ENCODE results near the gene MRAP2.
"Not testable (repeated sequence)": the region's sequence is repeated elsewhere in the genome, so short reads cannot be mapped to it uniquely, and the experiment has no call there.

MRAP2 gene

GRCh38 chr6:84086056-84086455 lies 52.5 kb downstream of the MRAP2 start:
- no peak for FAIRE-seq
- no peak for TF ChIP-seq POLR2A (IDR thresholded peaks at IDR 0.05; ENCODE audit: low read depth, low read length)
- no peak for TF ChIP-seq TAF1 (IDR thresholded peaks at IDR 0.05; ENCODE audit: borderline replicate concordance, low read depth, low read length)
- no peak for TF ChIP-seq POLR2AphosphoS5 (IDR thresholded peaks at IDR 0.05; ENCODE audit: low read depth, low read length)
- DNase-seq (ENCODE audit: insufficient read length): no peak

GRCh38 chr6:84086545-84087429 lies 53.2 kb downstream of the MRAP2 start:
- DNase-seq (ENCODE audit: insufficient read length) (no peak), FAIRE-seq (no peak)
- no peak for TF ChIP-seq POLR2AphosphoS5 (IDR thresholded peaks at IDR 0.05; ENCODE audit: low read depth, low read length)

DNA sequence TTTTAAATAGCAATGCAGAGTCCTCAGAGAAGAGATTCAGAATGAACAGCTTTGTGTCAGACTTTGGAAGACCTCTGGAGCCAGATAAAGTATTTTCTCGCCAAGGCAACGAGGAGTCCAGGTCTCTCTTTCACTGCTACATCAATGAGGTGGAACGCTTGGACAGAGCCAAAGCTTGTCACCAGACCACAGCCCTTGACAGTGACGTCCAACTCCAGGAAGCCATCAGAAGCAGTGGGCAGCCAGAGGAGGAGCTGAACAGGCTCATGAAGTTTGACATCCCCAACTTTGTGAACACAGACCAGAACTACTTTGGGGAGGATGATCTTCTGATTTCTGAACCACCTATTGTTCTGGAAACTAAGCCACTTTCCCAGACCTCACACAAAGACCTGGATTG lies 55.5 kb downstream of the MRAP2 start:
- DNase-seq (ENCODE audit: insufficient read length) (no peak), FAIRE-seq (no peak)
- TF ChIP-seq POLR2A (IDR thresholded peaks at IDR 0.05; ENCODE audit: low read depth, low read length): no peak
- TF ChIP-seq POLR2AphosphoS5 (IDR thresholded peaks at IDR 0.05; ENCODE audit: low read depth, low read length): no peak
- no peak for TF ChIP-seq TAF1 (IDR thresholded peaks at IDR 0.05; ENCODE audit: borderline replicate concordance, low read depth, low read length)

DNA sequence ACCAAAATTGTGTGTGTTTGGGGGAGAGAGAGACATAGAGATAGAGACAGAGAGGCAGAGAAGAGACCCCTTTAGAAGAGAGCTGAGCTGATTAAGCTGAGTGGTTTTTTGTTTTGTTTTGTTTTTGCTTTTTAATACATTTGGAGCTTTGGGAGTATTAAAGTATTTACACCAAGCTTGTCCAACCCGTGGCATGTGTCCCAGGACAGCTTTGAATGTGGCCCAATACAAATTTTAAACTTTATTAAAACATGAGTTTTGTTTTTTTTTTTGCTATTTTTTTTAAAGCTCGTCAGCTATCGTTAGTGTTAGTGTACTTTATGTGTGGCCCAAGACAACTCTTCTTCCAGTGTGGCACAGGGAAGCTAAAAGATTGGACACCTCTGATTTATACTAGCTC lies 56.0 kb downstream of the MRAP2 start:
- no peak for FAIRE-seq
- no peak for DNase-seq (ENCODE audit: insufficient read length)
- no peak for TF ChIP-seq POLR2A (IDR thresholded peaks at IDR 0.05; ENCODE audit: low read depth, low read length)
- TF ChIP-seq POLR2AphosphoS5 (IDR thresholded peaks at IDR 0.05; ENCODE audit: low read depth, low read length): no peak
- no peak for TF ChIP-seq TAF1 (IDR thresholded peaks at IDR 0.05; ENCODE audit: borderline replicate concordance, low read depth, low read length)

DNA sequence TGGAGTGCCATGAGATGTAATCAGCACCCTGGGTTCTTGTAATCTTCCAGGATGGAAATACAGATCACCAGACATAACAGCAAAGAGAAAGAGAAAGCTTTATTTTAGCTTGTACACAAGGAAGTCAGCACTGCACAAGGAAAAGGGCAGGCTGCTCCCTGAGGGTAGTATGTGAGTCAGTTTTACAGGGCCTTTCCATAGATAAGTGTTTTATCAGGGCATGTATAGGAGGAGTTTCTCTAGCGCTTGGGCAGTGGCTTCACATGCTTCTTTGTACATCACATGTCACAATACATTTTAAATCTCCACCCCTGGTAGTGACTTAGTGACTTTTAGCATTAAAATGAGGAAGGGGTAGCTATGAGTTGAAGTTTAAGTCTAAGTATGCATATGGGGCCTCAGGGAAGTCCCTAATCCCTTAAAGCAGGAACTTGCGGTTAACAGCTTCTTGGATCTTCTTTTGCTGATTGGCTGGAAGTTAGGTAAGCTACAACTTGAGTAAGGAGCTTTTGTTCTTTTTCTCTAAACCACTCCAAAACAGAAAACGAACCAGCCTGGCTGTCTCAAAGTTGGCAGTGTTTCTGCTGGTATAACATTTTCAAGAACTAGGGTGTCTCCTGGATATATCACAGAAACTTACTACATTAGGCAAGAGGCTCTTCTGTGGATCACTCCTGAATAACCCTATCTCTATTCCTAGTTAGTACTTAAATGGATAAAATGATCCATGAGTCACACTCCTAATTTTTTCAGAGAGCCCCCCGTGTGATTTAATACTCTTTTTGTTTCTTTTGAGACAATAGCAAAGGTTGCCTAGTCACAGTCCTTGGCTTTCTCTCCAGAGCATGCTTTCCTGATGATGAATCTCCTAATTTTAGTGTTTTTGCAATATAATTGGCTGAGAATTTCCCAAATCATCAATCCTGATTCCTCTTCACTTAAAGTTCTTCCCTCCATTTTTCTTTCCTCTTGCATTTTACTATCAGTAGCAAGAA lies 60.2 kb downstream of the MRAP2 start:
- TF ChIP-seq POLR2A (IDR thresholded peaks at IDR 0.05; ENCODE audit: low read depth, low read length) (no peak), TAF1 (IDR thresholded peaks at IDR 0.05; ENCODE audit: borderline replicate concordance, low read depth, low read length) (no peak), POLR2AphosphoS5 (IDR thresholded peaks at IDR 0.05; ENCODE audit: low read depth, low read length) (no peak)
- FAIRE-seq (no peak), DNase-seq (ENCODE audit: insufficient read length) (no peak)

DNA sequence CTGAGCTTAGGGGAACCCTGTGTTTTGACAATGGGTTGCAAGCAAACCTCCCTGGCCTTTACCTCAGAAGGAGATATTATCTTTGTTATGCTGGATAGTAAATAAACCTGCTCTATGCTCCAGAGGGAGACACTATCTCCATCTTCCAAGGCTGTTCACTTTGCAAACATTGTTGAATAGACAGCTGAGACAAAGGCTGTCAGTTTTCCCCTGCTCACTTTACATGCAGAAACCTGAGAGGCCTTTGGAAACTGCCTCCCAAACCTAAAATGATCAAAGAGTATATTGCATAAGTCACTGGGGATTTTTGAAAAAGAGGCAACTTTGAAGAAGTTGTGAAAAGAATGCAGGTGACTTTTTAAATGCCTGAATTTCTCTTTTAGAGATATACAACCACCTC lies 61.6 kb downstream of the MRAP2 start:
- no peak for DNase-seq (ENCODE audit: insufficient read length)
- FAIRE-seq: no peak
- no peak for TF ChIP-seq TAF1 (IDR thresholded peaks at IDR 0.05; ENCODE audit: borderline replicate concordance, low read depth, low read length)
- no peak for TF ChIP-seq POLR2AphosphoS5 (IDR thresholded peaks at IDR 0.05; ENCODE audit: low read depth, low read length)
- TF ChIP-seq POLR2A (IDR thresholded peaks at IDR 0.05; ENCODE audit: low read depth, low read length): no peak

- FAIRE-seq (no peak), DNase-seq (ENCODE audit: insufficient read length) (no peak)
- TF ChIP-seq TAF1 (IDR thresholded peaks at IDR 0.05; ENCODE audit: borderline replicate concordance, low read depth, low read length) (no peak), POLR2AphosphoS5 (IDR thresholded peaks at IDR 0.05; ENCODE audit: low read depth, low read length) (no peak)
Measured at GRCh38 chr6:84103029-84103428, 69.5 kb downstream of the MRAP2 start.

GRCh38 chr6:84105215-84105924 lies 71.8 kb downstream of the MRAP2 start:
- not testable (repeated sequence) for FAIRE-seq; DNase-seq (ENCODE audit: insufficient read length)

DNA sequence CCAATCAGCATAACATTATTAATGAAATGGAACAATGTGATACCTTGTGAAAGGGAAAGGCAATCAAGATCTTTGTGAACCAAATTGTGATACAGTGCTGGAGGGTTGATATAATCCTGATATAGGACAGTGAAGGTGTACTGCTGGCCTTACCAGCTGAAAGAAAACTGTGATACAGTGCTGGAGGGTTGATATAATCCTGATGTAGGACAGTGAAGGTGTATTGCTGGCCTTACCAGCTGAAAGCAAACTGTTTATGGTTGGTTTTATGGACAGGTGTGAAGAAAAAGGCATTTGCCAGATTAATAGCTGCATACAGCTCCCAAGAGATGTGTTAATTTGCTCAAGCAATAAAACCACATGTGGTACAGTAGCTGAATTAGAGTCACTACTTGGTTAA lies 73.9 kb downstream of the MRAP2 start:
- FAIRE-seq (no peak), DNase-seq (ENCODE audit: insufficient read length) (no peak)
- TF ChIP-seq POLR2A (IDR thresholded peaks at IDR 0.05; ENCODE audit: low read depth, low read length) (no peak), TAF1 (IDR thresholded peaks at IDR 0.05; ENCODE audit: borderline replicate concordance, low read depth, low read length) (no peak), POLR2AphosphoS5 (IDR thresholded peaks at IDR 0.05; ENCODE audit: low read depth, low read length) (no peak)

- not testable (repeated sequence) for FAIRE-seq; DNase-seq (ENCODE audit: insufficient read length)
Measured at GRCh38 chr6:84111351-84111750, 77.8 kb downstream of the MRAP2 start.

- not testable (repeated sequence) for FAIRE-seq; DNase-seq (ENCODE audit: insufficient read length)
Measured at GRCh38 chr6:84114933-84115594, 81.5 kb downstream of the MRAP2 start.

All from GM12892 (cell line).